RWPE2 (cell line): Measurements from ENCODE around the gene COL4A2.
A peak's percentile ranks its signal among the peaks of the same experiment; 100 is the strongest.

Experiments
- ATAC-seq: fragments of 200-7000 bp; cut with Tn5 transposase; 3 replicates; pipeline ENCODE4 v1.9.1; 2021; ENCODE audit warnings: low read depth
- DNase-seq: peaks from one replicate; pipeline ENCODE4 v3.0.0-alpha.2; 2020; ENCODE audit warnings: low spot score
- H3K27ac ChIP-seq: fragments of 450-650 bp; 2 replicates; pipeline ENCODE4 v1.5.1; 2017; ENCODE audit warnings: mild to moderate bottlenecking; ENCODE audit not compliant: poor library complexity, severe bottlenecking
- H3K27me3 ChIP-seq: fragments of 250-450 bp; sonication (Bioruptor Pico); 2 replicates; pipeline ENCODE4 v1.5.1; 2021; ENCODE audit warnings: mild to moderate bottlenecking, moderate library complexity; ENCODE audit not compliant: insufficient read depth, poor library complexity, severe bottlenecking
- H3K36me3 ChIP-seq: fragments of 250-450 bp; sonication (Bioruptor Pico); 2 replicates; pipeline ENCODE4 v1.5.1; 2020; ENCODE audit warnings: low read depth, mild to moderate bottlenecking, moderate library complexity
- H3K4me1 ChIP-seq: fragments of 250-450 bp; sonication (Bioruptor Pico); 2 replicates; pipeline ENCODE4 v1.5.1; 2021; ENCODE audit warnings: mild to moderate bottlenecking, moderate library complexity; ENCODE audit not compliant: insufficient read depth, poor library complexity, severe bottlenecking
- H3K4me3 ChIP-seq: fragments of 250-450 bp; sonication (Bioruptor Pico); 2 replicates; pipeline ENCODE4 v1.5.1; 2021; ENCODE audit warnings: mild to moderate bottlenecking, moderate library complexity; ENCODE audit not compliant: severe bottlenecking
- H3K9me3 ChIP-seq: fragments of 250-450 bp; sonication (Bioruptor Pico); 2 replicates; pipeline ENCODE4 v1.5.1; 2021; ENCODE audit warnings: mild to moderate bottlenecking, moderate library complexity; ENCODE audit not compliant: severe bottlenecking
- TF ChIP-seq, protein P1 (sequence below): fragments of 450-650 bp; IDR thresholded peaks from one replicate; pipeline ENCODE4 v1.5.1; 2017; ENCODE audit warnings: mild to moderate bottlenecking, moderate library complexity; ENCODE audit not compliant: poor library complexity, severe bottlenecking

Gene COL4A2

DNA sequence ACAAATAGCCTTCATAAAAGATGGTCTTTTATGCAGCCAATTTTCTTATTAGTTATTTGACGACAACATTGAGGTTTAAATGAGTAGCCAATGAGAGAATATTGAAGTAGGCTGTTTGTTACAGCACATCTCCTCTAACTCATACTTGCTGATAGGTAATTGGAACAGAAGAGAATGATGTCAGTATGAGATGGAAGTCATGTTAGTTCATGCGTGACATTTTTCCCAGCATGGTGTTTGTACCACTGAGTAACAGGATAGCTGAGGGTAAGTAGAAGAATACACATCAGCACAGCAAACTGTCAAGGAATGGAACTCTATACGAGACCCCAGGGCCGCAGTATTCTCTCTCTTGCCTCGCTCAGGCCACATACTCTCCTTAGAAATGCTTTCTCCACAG, 37.2 kb downstream of the COL4A2 start:
- peaks cover 65% of the 10 kb centered on the region for H3K4me1 ChIP-seq
- H3K27me3 ChIP-seq = no peaks in the 10 kb centered on the region
- DNase-seq (no peak), ATAC-seq (no peak)
- no peaks in the 10 kb centered on the region for H3K9me3 ChIP-seq
- H3K36me3 ChIP-seq = no peaks in the 10 kb centered on the region
- peak overlapping the region; percentile 99 for H3K27ac ChIP-seq
- TF ChIP-seq, protein P1, sequence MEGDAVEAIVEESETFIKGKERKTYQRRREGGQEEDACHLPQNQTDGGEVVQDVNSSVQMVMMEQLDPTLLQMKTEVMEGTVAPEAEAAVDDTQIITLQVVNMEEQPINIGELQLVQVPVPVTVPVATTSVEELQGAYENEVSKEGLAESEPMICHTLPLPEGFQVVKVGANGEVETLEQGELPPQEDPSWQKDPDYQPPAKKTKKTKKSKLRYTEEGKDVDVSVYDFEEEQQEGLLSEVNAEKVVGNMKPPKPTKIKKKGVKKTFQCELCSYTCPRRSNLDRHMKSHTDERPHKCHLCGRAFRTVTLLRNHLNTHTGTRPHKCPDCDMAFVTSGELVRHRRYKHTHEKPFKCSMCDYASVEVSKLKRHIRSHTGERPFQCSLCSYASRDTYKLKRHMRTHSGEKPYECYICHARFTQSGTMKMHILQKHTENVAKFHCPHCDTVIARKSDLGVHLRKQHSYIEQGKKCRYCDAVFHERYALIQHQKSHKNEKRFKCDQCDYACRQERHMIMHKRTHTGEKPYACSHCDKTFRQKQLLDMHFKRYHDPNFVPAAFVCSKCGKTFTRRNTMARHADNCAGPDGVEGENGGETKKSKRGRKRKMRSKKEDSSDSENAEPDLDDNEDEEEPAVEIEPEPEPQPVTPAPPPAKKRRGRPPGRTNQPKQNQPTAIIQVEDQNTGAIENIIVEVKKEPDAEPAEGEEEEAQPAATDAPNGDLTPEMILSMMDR = no peak
- no peak overlapping the region for H3K4me3 ChIP-seq

DNA sequence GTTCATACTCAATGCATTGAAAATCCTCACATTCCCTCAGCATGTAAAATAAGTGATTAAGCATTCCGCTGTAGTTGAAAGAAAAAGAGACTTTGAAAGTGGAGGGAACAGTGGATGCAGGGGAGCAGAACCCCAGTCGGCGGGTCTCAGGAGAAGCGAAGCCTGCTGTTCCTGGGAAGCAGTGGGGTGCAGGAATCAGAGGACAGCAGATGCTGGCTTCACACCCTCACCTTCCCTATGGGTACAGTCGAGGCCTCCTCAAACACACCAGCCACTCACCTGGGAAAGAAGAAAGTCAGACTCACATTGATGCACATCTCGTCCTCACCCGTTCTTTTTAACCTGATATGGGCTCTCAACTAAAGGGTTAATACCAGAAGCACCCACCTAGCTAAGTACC, 38.2 kb downstream of the COL4A2 start:
- Histone ChIP-seq H3K27ac (peak overlapping the region; percentile 99), H3K9me3 (no peaks in the 10 kb centered on the region), H3K27me3 (no peaks in the 10 kb centered on the region), H3K36me3 (no peaks in the 10 kb centered on the region), H3K4me1 (peaks cover 62% of the 10 kb centered on the region), H3K4me3 (no peak overlapping the region)
- TF ChIP-seq, protein P1 = no peak
- ATAC-seq = no peak
- DNase-seq = no peak

- DNase-seq = no peak
- no peaks in the 10 kb centered on the region for H3K36me3 ChIP-seq
- peaks cover 58% of the 10 kb centered on the region for H3K4me1 ChIP-seq
- no peak for ATAC-seq
- no peak overlapping the region for H3K4me3 ChIP-seq
- TF ChIP-seq, protein P1 = no peak
- H3K9me3 ChIP-seq = no peaks in the 10 kb centered on the region
- no peaks in the 10 kb centered on the region for H3K27me3 ChIP-seq
- H3K27ac ChIP-seq = peak overlapping the region; percentile 99
Observed at GRCh38 chr13:110345701-110346100, 38.6 kb downstream of the COL4A2 start.

- peak; percentile 93 for DNase-seq
- no peaks in the 10 kb centered on the region for H3K36me3 ChIP-seq
- H3K27me3 ChIP-seq = no peaks in the 10 kb centered on the region
- H3K4me3 ChIP-seq = no peak overlapping the region
- H3K27ac ChIP-seq = peak overlapping the region; percentile 99
- H3K4me1 ChIP-seq = peaks cover 51% of the 10 kb centered on the region
- TF ChIP-seq, protein P1 = no peak
- ATAC-seq = peak; percentile 62
- H3K9me3 ChIP-seq = no peaks in the 10 kb centered on the region
Observed at GRCh38 chr13:110346661-110347067, 39.6 kb downstream of the COL4A2 start.

DNA sequence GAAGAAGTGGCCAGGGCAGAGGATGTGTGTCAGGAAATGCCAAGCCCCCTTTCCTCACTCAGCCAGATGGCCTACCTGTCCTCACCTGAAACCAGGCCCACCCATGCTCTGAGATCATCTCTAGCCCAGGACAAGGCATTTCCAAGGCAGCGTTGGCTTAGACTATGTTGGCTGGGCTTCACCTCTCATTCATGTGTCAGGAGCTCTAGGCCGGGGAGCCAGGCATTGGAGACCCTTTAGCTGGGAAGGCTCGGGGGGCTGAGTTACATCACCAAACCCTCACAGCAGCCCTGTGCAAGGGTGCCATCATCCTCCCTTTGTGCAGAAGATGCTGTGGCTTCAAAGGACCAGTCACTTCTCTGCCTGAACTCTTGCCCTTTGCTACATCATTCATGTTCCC, 40.0 kb downstream of the COL4A2 start:
- H3K4me3 ChIP-seq = no peak overlapping the region
- H3K36me3 ChIP-seq = no peaks in the 10 kb centered on the region
- H3K9me3 ChIP-seq = no peaks in the 10 kb centered on the region
- peaks cover 51% of the 10 kb centered on the region for H3K4me1 ChIP-seq
- DNase-seq (no peak), ATAC-seq (no peak)
- peak overlapping the region; percentile 99 for H3K27ac ChIP-seq
- H3K27me3 ChIP-seq = no peaks in the 10 kb centered on the region
- TF ChIP-seq, protein P1 = no peak
